Naive thymus-derived CD4-positive, alpha-beta T cell (primary cell): ENCODE results near the gene KCNH5. TPM values are rescaled to one million over a fixed set of nuclear protein-coding genes. Genes with fewer than 3 reads are reported as not detected.

Experiments used
- ATAC-seq: fragments of 150-1000 bp; cut with Tn5 transposase; 2 replicates; pipeline ENCODE4 v1.10.0; 2021; ENCODE audit warnings: mild to moderate bottlenecking, moderate library complexity
- CTCF ChIA-PET: fragments of 350-600 bp; sonication (Branson Sonifier 250); formaldehyde crosslinking; loops from one replicate; lab custom pipeline; 2021; ENCODE audit warnings: antibody characterized with exemption; lab: Charles Lee
- POLR2A ChIA-PET: fragments of 350-600 bp; sonication (Branson Sonifier 250); formaldehyde crosslinking; loops from one replicate; lab custom pipeline; 2021; ENCODE audit warnings: antibody characterized with exemption, inconsistent platforms; lab: Charles Lee
- DNase-seq, 9 donors: peaks; one replicate each; pipeline versions ENCODE4 v3.0.0 to v3.0.0-alpha.2; 2020 to 2022; ENCODE audit warnings: mixed read lengths in 1 of 9
- H3K27ac ChIP-seq: one replicate; pipeline ENCODE4 v1.7.0; 2013; ENCODE audit warnings: mild to moderate bottlenecking, low read depth, low read length, moderate library complexity
- H3K27me3 ChIP-seq, 2 donors: one replicate each; pipeline ENCODE4 v1.7.0; 2013; ENCODE audit warnings: low read length in 2 of 2, mild to moderate bottlenecking in 2 of 2, moderate library complexity in 2 of 2; ENCODE audit not compliant: control insufficient read depth in 2 of 2, insufficient read depth in 2 of 2
- H3K36me3 ChIP-seq, 3 experiments: 1 replicate in 2 of 3; 2 replicates in 1 of 3; pipeline ENCODE4 v1.7.0; 2013; ENCODE audit warnings: low read length in 3 of 3, mild to moderate bottlenecking in 3 of 3, moderate library complexity in 1 of 3; ENCODE audit not compliant: insufficient read depth in 3 of 3, control insufficient read depth in 2 of 3
- H3K4me1 ChIP-seq, 2 donors: one replicate each; pipeline ENCODE4 v1.7.0; 2013; ENCODE audit warnings: low read length in 2 of 2, mild to moderate bottlenecking in 2 of 2, moderate library complexity in 1 of 2; ENCODE audit not compliant: control insufficient read depth in 2 of 2, insufficient read depth in 2 of 2
- H3K4me3 ChIP-seq: 2 replicates; pipeline ENCODE4 v1.7.0; 2013; ENCODE audit warnings: mild to moderate bottlenecking, low read length
- H3K9me3 ChIP-seq, 3 experiments: 1 replicate in 2 of 3; 2 replicates in 1 of 3; pipeline ENCODE4 v1.7.0; 2013; ENCODE audit warnings: low read length in 3 of 3; ENCODE audit not compliant: control insufficient read depth in 2 of 3
- H3K27ac Mint-ChIP-seq, 9 donors: one replicate each; pipeline ENCODE4 v1.8.0; 2020 to 2022; ENCODE audit warnings: mixed read lengths in 9 of 9, mild to moderate bottlenecking in 8 of 9, moderate library complexity in 5 of 9, inconsistent platforms in 2 of 9
- H3K27me3 Mint-ChIP-seq, 5 donors: one replicate each; pipeline ENCODE4 v1.8.0; 2021 to 2022; ENCODE audit warnings: mixed read lengths in 5 of 5, mild to moderate bottlenecking in 1 of 5
- H3K36me3 Mint-ChIP-seq, 5 donors: one replicate each; pipeline ENCODE4 v1.8.0; 2020 to 2022; ENCODE audit warnings: mixed read lengths in 5 of 5, mild to moderate bottlenecking in 3 of 5, inconsistent platforms in 1 of 5
- H3K4me1 Mint-ChIP-seq, 7 donors: one replicate each; pipeline ENCODE4 v1.8.0; 2020 to 2022; ENCODE audit warnings: mixed read lengths in 7 of 7, mild to moderate bottlenecking in 3 of 7, inconsistent platforms in 1 of 7
- H3K4me3 Mint-ChIP-seq, 10 donors: one replicate each; pipeline ENCODE4 v1.8.0; 2020 to 2022; ENCODE audit warnings: mild to moderate bottlenecking in 10 of 10, mixed read lengths in 10 of 10, moderate library complexity in 6 of 10, inconsistent platforms in 2 of 10
- H3K9me3 Mint-ChIP-seq, 11 donors: one replicate each; pipeline ENCODE4 v1.8.0; 2020 to 2022; ENCODE audit warnings: mixed read lengths in 11 of 11, mild to moderate bottlenecking in 4 of 11, inconsistent platforms in 1 of 11, moderate library complexity in 1 of 11
- intact Hi-C, 2 donors: fragments of 100-400 bp; cut with micrococcal nuclease; formaldehyde crosslinking; loops; one replicate each; pipeline ENCODE4 v1.15.1; 2023
- polyA plus RNA-seq, 2 donors: library from polyadenylated mRNA; unstranded; fragments of 300-500 nt; fragmentation: Illumina TruSeq; gene quantifications; one replicate each; pipeline ENCODE4 v1.2.3, GENCODE V29; 2021
- total RNA-seq, 6 experiments: library from RNA in 5 of 6; stranded (reverse) in 5 of 6; gene quantifications; 1 replicate in 5 of 6; 2 replicates in 1 of 6; pipeline ENCODE4 v1.2.3 and lab custom pipeline; 2021 to 2026

The KCNH5 gene
- total and polyA plus RNA-seq, 7 experiments from 2014 or later, result not detected

DNA sequence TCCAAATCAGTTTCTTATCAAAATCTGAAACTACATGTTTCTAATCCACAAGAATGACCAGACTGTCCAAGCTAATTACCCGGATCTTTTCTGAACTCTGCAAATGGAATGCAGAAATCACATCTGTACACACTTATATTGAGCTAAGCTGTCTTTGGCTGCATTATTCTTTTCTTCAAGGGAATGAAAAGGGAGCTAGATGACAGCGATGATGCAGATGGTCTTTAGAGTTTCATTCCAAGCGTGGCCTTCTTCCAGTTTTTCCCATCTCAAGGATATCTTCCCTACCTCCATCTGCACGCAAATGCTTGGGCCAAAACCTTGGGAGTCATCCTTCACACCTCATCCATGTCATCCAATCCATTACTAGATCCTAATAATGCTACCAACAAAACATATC is 12.6 kb downstream of the KCNH5 start:
- ChIA-PET POLR2A (no interaction called here), CTCF (no interaction called here)
- DNase-seq (no peak), ATAC-seq (no peak)
- no peak overlapping the region for H3K4me3 Mint-ChIP-seq
- H3K9me3 Mint-ChIP-seq, result peaks cover 0 to 7% (median 0%) of the 10 kb centered on the region in 11 donors
- no peaks in the 10 kb centered on the region for H3K9me3 ChIP-seq
- H3K27me3 ChIP-seq, result no peaks in the 10 kb centered on the region
- intact Hi-C loops, result no loop called here
- H3K36me3 ChIP-seq, result no peaks in the 10 kb centered on the region
- no peak overlapping the region for H3K27ac Mint-ChIP-seq
- H3K36me3 Mint-ChIP-seq, result no peaks in the 10 kb centered on the region
- no peaks in the 10 kb centered on the region for H3K4me1 Mint-ChIP-seq
- no peak overlapping the region for H3K4me3 ChIP-seq
- no peaks in the 10 kb centered on the region for H3K4me1 ChIP-seq
- peaks cover 0 to 16% (median 9%) of the 10 kb centered on the region in 5 donors for H3K27me3 Mint-ChIP-seq
- H3K27ac ChIP-seq, result no peak overlapping the region

DNA sequence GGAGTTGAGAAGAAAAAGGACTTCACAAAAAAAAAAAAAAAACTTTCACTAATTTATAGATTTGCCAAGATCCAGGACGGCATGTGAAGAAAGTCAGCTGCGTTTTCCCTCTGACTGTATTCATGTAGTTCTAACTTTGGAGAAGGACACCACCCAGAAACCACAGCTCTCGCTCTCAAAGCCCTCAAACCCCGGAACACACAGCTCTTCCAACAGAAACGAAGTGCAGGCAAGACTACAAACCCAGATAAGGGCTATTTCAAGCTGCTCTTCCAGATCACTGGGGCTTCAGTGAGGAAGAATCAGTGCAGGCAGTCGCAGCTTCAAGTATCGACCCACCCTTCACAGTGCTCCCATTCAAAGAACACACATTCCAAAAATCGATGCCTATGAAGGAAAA is 13.2 kb downstream of the KCNH5 start:
- peaks cover 0 to 7% (median 0%) of the 10 kb centered on the region in 11 donors for H3K9me3 Mint-ChIP-seq
- ChIA-PET CTCF (no interaction called here), POLR2A (no interaction called here)
- Histone ChIP-seq H3K36me3 (no peaks in the 10 kb centered on the region), H3K4me3 (no peak overlapping the region), H3K4me1 (no peaks in the 10 kb centered on the region), H3K27ac (no peak overlapping the region), H3K9me3 (no peaks in the 10 kb centered on the region), H3K27me3 (no peaks in the 10 kb centered on the region)
- H3K4me3 Mint-ChIP-seq, result no peak overlapping the region
- ATAC-seq, result no peak
- no peaks in the 10 kb centered on the region for H3K4me1 Mint-ChIP-seq
- intact Hi-C loops, result no loop called here
- H3K27me3 Mint-ChIP-seq, result peaks cover 0 to 16% (median 9%) of the 10 kb centered on the region in 5 donors
- no peaks in the 10 kb centered on the region for H3K36me3 Mint-ChIP-seq
- H3K27ac Mint-ChIP-seq, result no peak overlapping the region
- no peak for DNase-seq

DNA sequence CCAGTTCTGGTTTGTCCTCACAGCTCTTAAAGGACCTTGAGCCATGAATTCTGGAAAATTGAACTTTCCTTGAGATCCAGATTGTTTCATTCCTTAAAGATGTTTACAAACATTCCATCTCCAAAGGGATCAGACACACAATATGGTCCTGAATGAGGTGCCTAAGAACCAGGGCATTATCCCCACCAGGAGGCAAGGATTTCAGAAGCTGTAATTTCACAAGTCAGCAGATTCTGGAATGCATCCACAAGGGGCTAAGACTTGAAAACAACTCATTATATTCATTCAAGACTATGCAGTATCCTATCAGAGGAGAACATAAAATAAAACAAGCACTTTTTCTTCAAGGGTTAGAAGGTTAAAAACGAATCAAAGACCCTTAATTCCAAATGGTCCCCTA is 15.1 kb downstream of the KCNH5 start:
- Histone ChIP-seq H3K36me3 (no peaks in the 10 kb centered on the region), H3K27ac (no peak overlapping the region), H3K27me3 (no peaks in the 10 kb centered on the region), H3K4me1 (no peaks in the 10 kb centered on the region), H3K4me3 (no peak overlapping the region), H3K9me3 (no peaks in the 10 kb centered on the region)
- intact Hi-C loops, result no loop called here
- Mint-ChIP-seq H3K27ac (no peak overlapping the region), H3K9me3 (peaks cover 0 to 11% (median 4%) of the 10 kb centered on the region in 11 donors), H3K36me3 (no peaks in the 10 kb centered on the region), H3K4me3 (no peak overlapping the region), H3K27me3 (peaks cover 0 to 16% (median 9%) of the 10 kb centered on the region in 5 donors), H3K4me1 (no peaks in the 10 kb centered on the region)
- DNase-seq (no peak), ATAC-seq (no peak)
- POLR2A ChIA-PET, result no interaction called here
- CTCF ChIA-PET, result no interaction called here

DNA sequence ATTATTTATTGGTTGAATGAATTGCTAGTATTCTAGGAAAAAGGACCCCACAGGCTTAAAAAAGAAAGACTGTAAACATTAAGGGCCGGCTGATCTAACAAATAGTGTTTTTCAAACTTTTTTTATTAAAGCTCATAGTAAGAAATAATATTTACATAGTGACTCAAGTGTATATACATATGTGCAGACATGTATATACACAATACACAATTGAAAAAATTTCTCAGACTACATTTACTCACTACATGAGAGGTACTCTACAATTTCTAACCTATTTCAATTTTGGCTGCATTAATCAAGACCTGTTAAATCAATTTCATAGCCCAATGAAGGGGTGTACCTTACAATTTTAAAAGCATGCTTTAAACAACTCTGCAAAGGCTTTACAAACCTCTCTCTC is 17.5 kb downstream of the KCNH5 start:
- no peak for ATAC-seq

DNA sequence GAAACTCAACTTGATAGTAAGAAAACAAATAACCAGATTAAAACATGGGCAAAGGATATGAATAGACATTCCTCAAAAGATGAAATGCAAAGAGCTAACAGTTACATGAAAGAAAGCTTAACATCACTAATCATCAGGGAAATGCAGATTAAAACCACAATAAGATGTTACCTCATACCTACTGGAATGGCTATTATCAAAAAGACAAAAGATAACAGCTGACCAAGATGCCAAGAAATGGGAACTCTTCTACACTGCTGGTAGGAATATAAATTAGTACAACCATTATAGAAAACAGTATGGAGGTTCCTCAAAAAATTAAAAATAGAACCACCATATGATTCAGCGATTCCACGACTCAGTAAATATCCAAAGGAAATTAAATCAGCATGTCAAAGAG is 18.8 kb downstream of the KCNH5 start:
- H3K9me3 ChIP-seq, result no peaks in the 10 kb centered on the region
- ChIA-PET POLR2A (no interaction called here), CTCF (no interaction called here)
- Mint-ChIP-seq H3K9me3 (peaks cover 0 to 16% (median 2%) of the 10 kb centered on the region in 11 donors), H3K36me3 (no peaks in the 10 kb centered on the region), H3K4me3 (no peak overlapping the region), H3K4me1 (no peaks in the 10 kb centered on the region), H3K27me3 (peaks cover 0 to 4% (median 1%) of the 10 kb centered on the region in 5 donors), H3K27ac (no peak overlapping the region)
- ATAC-seq (no peak), DNase-seq (no peak)
- H3K36me3 ChIP-seq, result no peaks in the 10 kb centered on the region
- H3K27ac ChIP-seq, result no peak overlapping the region
- intact Hi-C loops, result no loop called here
- no peaks in the 10 kb centered on the region for H3K4me1 ChIP-seq
- H3K4me3 ChIP-seq, result no peak overlapping the region
- no peaks in the 10 kb centered on the region for H3K27me3 ChIP-seq

More for the DNA sequence above, 17.5 kb downstream of the KCNH5 start:
- CTCF ChIA-PET, result no interaction called here
- DNase-seq, result no peak
- Histone ChIP-seq H3K27ac (no peak overlapping the region), H3K27me3 (no peaks in the 10 kb centered on the region), H3K4me3 (no peak overlapping the region), H3K36me3 (no peaks in the 10 kb centered on the region), H3K9me3 (no peaks in the 10 kb centered on the region), H3K4me1 (no peaks in the 10 kb centered on the region)
- no peak overlapping the region for H3K4me3 Mint-ChIP-seq
- no peaks in the 10 kb centered on the region for H3K36me3 Mint-ChIP-seq
- peaks cover 0 to 16% (median 2%) of the 10 kb centered on the region in 11 donors for H3K9me3 Mint-ChIP-seq
- no peaks in the 10 kb centered on the region for H3K4me1 Mint-ChIP-seq
- peaks cover 0 to 5% (median 4%) of the 10 kb centered on the region in 5 donors for H3K27me3 Mint-ChIP-seq
- POLR2A ChIA-PET, result no interaction called here
- H3K27ac Mint-ChIP-seq, result no peak overlapping the region
- intact Hi-C loops, result no loop called here

DNA sequence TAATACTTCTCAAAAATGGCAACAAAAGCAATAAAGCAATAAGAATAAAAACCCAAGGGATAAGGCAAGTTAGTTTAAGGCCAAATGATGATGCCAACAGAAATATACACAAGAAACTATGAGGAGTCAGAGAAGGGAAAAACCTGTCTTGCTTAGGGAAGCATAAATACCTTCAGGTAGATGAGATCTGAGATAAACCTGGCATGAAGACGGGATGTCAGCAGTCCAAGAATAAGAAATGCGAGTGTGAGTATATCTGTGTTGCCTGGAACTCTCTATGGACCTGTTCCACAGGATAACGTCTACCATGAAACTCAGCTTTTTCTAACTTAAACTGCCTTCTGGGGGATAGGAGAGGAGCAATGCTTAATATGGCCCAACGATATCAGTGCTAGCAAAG is 30.6 kb downstream of the KCNH5 start:
- Mint-ChIP-seq H3K36me3 (no peaks in the 10 kb centered on the region), H3K4me3 (no peak overlapping the region), H3K9me3 (peaks cover 0 to 4% (median 0%) of the 10 kb centered on the region in 11 donors), H3K27ac (no peak overlapping the region), H3K4me1 (no peaks in the 10 kb centered on the region), H3K27me3 (peaks cover 0 to 10% (median 2%) of the 10 kb centered on the region in 5 donors)
- no peak overlapping the region for H3K4me3 ChIP-seq
- H3K9me3 ChIP-seq, result no peaks in the 10 kb centered on the region
- intact Hi-C loops, result no loop called here
- H3K4me1 ChIP-seq, result no peaks in the 10 kb centered on the region
- H3K27ac ChIP-seq, result no peak overlapping the region
- no peaks in the 10 kb centered on the region for H3K36me3 ChIP-seq
- ChIA-PET CTCF (no interaction called here), POLR2A (no interaction called here)
- ATAC-seq (no peak), DNase-seq (no peak)
- no peaks in the 10 kb centered on the region for H3K27me3 ChIP-seq

DNA sequence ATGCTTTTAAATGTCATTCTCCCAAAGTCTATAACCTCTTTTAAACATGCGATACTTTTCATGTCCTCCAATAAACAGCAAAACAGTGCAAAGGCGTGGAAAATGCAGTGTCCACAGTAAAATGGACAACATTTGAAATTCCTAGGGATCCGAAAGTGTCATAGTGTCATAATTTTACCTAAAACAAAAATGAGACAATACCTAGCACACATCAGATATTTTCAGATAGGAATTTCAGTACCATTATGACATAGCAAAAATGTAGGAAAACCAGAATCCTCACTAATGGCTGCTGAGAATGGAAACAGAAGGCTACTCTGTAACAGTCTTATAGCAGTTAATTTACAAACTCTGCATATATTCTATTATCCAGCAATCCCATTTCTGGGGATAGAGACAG is 33.1 kb downstream of the KCNH5 start:
- intact Hi-C loops, result no loop called here
- Mint-ChIP-seq H3K36me3 (no peaks in the 10 kb centered on the region), H3K27me3 (peaks cover 0 to 10% (median 2%) of the 10 kb centered on the region in 5 donors), H3K4me1 (no peaks in the 10 kb centered on the region), H3K4me3 (no peak overlapping the region), H3K9me3 (peaks cover 0 to 4% (median 0%) of the 10 kb centered on the region in 11 donors), H3K27ac (no peak overlapping the region)
- ChIA-PET CTCF (no interaction called here), POLR2A (no interaction called here)
- no peak overlapping the region for H3K4me3 ChIP-seq
- H3K27me3 ChIP-seq, result no peaks in the 10 kb centered on the region
- no peaks in the 10 kb centered on the region for H3K9me3 ChIP-seq
- ATAC-seq (no peak), DNase-seq (no peak)
- no peaks in the 10 kb centered on the region for H3K36me3 ChIP-seq
- H3K27ac ChIP-seq, result no peak overlapping the region
- no peaks in the 10 kb centered on the region for H3K4me1 ChIP-seq
